ENCODE data around the gene KRTAP4-8. TPM values are rescaled to one million over a fixed set of nuclear protein-coding genes. Genes with fewer than 3 reads are reported as not detected.
"Not testable (repeated sequence)": the region's sequence is repeated elsewhere in the genome, so short reads cannot be mapped to it uniquely, and the experiment has no call there.

The KRTAP4-8 gene
- total RNA-seq, 1 experiment from 2014 or later, result not detected

DNA sequence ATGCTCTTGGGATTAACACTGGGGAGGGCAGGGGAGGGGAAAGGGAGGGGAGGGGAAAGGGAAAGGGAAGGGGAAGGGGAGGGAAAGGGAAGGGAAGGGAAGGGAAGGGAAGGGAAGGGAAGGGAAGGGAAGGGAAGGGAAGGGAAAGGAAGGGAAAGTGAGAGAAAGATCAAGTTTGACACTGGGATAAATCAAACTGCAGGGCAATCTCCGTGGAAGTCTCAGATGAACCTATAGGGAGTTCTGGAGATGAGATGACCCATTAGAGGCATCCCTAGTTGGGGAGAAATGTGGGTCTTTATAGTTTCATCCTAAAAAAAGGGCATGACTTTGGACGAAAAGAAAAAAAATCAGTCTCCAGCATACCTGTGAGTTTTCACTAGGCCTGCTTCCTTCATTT, 23.8 kb upstream of the KRTAP4-8 start:
- Histone ChIP-seq H3K27ac (no peak overlapping the region), H3K9me3 (replicated peaks) (no peaks in the 10 kb centered on the region), H3K4me1 (replicated peaks) (no peaks in the 10 kb centered on the region), H3K27me3 (replicated peaks) (no peaks in the 10 kb centered on the region), H3K4me3 (no peak overlapping the region), H3K36me3 (no peaks in the 10 kb centered on the region)
- no peak for DNase-seq (ENCODE audit: low read depth in 1 of 2, low spot score in 2 of 2)

DNA sequence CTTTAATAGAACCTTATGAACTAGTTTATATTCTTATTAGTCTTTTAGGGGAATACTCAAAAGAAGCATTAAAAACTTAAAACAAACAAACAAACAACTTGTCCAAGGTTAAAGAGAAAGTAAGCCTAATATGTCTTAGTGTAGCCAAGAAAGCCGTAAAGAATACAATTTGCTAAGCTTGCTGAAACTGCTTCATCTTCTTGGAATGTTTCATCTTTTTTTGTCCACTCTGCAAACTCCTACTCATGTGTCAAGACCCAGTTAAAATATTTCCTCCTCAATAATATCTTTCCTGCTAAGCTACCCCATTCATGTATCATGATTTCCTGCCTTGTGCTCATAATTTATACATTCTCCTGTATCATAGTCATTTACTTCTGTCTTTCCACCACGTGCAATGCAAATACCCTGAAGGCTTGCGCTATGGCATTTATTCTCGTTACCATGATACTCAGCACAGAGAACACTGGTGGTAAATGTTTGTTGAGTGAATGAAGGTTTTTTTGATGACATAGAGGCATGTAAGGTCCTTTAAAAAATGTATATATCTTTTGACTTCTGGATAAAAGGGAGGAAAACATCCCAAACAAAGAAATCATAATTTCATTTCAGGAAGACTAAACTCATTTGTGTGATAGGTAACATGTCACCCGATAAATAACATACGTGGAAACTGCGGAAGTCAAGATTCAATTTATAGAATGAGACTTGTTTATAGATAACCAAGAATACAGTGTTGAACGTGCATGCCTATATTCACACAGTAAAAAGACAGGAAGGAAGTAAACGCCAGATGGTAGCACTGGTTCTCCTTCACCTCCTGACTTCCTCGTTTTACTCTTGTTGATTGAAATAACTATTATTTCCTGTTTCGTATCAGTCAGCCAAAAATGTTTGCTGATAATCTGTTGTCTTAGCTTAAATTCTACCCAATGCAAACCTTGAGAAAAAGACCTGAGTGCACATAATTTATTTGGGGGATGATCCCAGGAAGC, 22.1 kb upstream of the KRTAP4-8 start:
- H3K4me1 ChIP-seq (replicated peaks); H3K4me3 ChIP-seq; H3K9me3 ChIP-seq (replicated peaks); H3K27ac ChIP-seq; H3K36me3 ChIP-seq; DNase-seq (ENCODE audit: low read depth in 1 of 2, low spot score in 2 of 2); H3K27me3 ChIP-seq (replicated peaks): not testable (repeated sequence)

DNA sequence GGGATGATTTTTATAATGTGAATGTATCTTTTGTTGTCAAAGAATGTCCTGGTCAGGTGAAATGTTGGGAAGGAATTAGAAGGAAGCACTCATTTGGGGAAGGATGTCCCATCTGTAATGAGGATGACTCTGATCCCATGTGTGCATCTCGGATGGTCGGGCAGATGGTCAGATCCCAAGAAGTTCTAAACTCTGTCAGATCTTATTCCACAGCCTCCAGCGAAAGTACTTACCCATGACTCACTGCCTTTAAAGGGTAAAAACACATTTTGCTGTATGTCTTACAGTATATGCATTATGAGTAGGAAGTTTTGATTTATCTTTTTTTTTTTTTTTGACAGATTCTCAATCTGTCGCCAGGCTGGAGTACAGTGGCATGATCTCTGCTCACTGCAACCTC, 20.8 kb upstream of the KRTAP4-8 start:
- H3K36me3 ChIP-seq, result no peaks in the 10 kb centered on the region
- no peaks in the 10 kb centered on the region for H3K27me3 ChIP-seq (replicated peaks)

DNA sequence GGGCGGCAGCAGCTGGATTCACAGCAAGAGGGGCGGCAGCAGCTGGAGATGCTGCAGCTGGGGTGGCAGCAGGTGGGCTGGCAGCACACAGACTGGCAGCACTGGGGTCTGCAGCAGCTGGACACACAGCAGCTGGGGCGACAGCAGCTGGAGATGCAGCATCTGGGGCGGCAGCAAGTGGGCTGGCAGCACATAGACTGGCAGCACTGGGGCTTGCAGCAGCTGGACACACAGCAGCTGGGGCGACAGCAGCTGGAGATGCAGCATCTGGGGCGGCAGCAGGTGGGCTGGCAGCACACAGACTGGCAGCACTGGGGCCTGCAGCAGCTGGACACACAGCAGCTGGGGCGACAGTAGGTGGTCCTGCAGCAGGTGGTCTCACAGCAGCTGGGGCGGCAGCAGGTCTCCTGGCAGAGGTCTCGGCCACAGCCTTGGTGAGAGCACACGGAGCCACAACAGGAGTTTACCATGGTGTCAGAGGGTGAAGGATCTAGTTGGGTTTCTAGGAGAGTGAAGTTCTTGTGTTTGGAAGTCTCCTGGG, 20.0 kb upstream of the KRTAP4-8 start, which contains the start of gene KRTAP4-11:
KRTAP4-11 (minus strand) TSS at position 528 of the 541 bp plus-strand sequence; CDS start at position 470, 58 bp downstream.
- not testable (repeated sequence) for H3K27ac ChIP-seq; H3K36me3 ChIP-seq; H3K27me3 ChIP-seq (replicated peaks); H3K4me3 ChIP-seq; DNase-seq (ENCODE audit: low read depth in 1 of 2, low spot score in 2 of 2); H3K4me1 ChIP-seq (replicated peaks); H3K9me3 ChIP-seq (replicated peaks)

More for the DNA sequence above, 20.8 kb upstream of the KRTAP4-8 start:
- Histone ChIP-seq H3K27ac (no peak overlapping the region), H3K9me3 (replicated peaks) (no peaks in the 10 kb centered on the region), H3K4me3 (no peak overlapping the region), H3K4me1 (replicated peaks) (no peaks in the 10 kb centered on the region)
- DNase-seq (ENCODE audit: low read depth in 1 of 2, low spot score in 2 of 2), result no peak

DNA sequence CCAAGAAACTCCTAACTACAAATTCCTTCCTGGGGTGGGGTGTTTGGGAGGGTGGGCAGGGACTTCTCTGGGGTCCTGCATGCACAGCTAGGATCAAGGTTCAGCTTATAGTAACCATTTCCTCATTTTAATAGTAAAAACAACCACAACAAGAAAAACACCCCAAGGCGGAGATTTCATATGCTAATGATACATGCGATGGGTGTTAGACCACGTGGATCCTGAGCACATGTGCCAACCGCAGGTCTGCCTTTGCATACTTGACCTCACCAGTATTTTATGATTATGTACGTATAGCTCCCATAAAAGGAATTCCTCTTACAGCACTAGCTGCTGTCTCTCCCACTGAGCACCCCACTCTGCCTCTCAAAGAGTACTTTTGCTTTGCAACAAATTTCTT, 18.4 kb upstream of the KRTAP4-8 start:
- H3K27me3 ChIP-seq (replicated peaks), result no peaks in the 10 kb centered on the region
- no peak overlapping the region for H3K4me3 ChIP-seq
- H3K4me1 ChIP-seq (replicated peaks), result no peaks in the 10 kb centered on the region
- DNase-seq (ENCODE audit: low read depth in 1 of 2, low spot score in 2 of 2), result no peak
- no peak overlapping the region for H3K27ac ChIP-seq
- H3K36me3 ChIP-seq, result no peaks in the 10 kb centered on the region
- H3K9me3 ChIP-seq (replicated peaks), result no peaks in the 10 kb centered on the region

DNA sequence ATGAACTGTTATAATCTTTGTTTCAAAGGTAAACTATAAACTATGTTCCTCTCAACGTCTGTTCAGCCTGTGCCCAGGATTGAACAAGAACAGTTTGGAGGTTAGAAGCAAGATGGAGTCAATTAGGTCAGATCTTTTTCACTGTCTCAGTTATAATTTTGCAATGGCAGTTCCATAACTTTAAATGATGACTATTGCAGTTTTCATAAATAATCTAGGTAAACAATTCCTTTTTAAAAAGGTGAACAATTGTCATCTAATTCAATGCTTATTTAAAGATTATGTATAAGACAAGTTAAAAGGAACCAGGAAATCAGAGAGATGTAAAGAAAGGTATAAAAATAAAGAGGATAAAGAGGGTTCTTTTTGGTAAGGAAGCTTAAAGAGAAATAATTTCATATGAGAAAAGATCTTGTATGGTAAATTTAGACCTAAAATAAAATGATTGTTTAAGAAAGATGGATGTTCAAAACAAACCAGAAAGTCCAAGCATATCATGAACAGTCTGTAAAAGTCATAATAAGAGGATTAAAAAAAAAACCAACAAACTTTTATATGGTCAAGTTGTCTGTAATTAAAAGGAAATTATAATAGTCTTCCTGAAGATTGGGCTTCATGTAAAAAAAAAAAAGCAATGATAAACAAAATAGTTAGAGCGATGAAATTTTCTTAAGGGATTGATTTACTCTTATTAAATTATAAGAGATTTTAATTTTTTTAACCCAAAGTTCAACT, 13.4 kb upstream of the KRTAP4-8 start:
- peaks cover 4% of the 10 kb centered on the region for H3K4me1 ChIP-seq (replicated peaks)
- no peak for DNase-seq (ENCODE audit: low read depth in 1 of 2, low spot score in 2 of 2)
- H3K27ac ChIP-seq, result no peak overlapping the region
- no peaks in the 10 kb centered on the region for H3K9me3 ChIP-seq (replicated peaks)
- no peaks in the 10 kb centered on the region for H3K36me3 ChIP-seq
- no peak overlapping the region for H3K4me3 ChIP-seq
- no peaks in the 10 kb centered on the region for H3K27me3 ChIP-seq (replicated peaks)

DNA sequence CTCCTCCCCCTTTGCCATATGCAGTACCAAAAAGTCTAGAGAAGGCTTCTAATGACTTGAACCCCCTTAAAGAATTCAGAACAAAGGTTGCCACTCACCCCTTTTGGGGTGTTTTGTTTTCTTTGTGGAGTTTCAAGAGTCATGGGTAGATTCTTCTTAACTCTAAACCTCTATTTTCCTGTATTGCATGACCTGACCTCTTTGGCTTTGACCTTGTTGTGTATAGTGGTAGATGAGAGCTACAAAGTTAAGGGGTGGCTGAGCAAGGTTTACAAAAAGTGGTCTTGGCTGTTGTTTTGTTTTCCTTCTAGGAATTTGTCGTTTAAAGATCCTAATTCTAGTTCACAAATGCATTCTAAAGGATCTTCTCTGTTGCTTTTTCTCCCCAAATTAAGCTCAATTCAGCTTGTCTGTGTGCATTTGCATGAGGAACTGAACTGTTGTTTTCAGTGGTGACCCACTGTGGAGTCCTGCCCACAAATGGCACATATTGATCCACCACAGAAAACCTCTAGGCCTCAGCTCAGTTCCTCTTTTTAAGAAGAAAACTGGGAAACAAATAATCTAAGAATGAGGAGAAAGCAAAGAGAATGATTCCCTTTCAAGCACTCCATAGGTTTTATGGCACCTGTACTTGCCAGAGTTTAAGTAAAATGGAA, 10.9 kb upstream of the KRTAP4-8 start:
- H3K9me3 ChIP-seq (replicated peaks); H3K36me3 ChIP-seq; H3K27me3 ChIP-seq (replicated peaks); H3K4me1 ChIP-seq (replicated peaks); DNase-seq (ENCODE audit: low read depth in 1 of 2, low spot score in 2 of 2); H3K27ac ChIP-seq; H3K4me3 ChIP-seq: not testable (repeated sequence)

DNA sequence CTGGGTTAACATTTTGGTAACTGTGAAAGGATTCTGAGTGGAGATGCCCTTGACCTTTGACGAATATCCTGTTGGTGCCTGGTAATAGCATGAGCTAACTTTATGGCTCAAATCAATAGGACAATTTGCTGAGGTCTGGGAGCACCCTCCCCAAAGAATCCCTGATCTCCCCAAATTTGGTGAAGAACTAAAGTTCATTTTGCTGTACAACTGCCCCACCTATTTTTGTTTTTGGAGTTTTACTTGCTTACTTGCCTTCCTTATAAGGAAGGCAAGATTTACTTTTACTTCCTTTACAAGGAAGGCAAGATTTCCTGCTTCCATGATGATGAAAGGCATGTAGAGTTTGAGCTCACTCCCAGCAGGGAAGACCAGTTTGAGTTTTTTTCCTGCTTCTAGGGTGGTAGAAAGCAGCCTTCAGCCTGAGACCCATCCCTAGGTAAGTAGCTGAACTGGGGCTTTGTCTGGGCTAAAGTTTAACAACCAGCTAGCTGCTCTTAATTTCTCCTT, 10.1 kb upstream of the KRTAP4-8 start:
- no peaks in the 10 kb centered on the region for H3K9me3 ChIP-seq (replicated peaks)
- H3K36me3 ChIP-seq, result no peaks in the 10 kb centered on the region
- DNase-seq (ENCODE audit: low read depth in 1 of 2, low spot score in 2 of 2), result no peak
- H3K27me3 ChIP-seq (replicated peaks), result no peaks in the 10 kb centered on the region
- H3K4me1 ChIP-seq (replicated peaks), result peaks cover 15% of the 10 kb centered on the region
- no peak overlapping the region for H3K27ac ChIP-seq
- no peak overlapping the region for H3K4me3 ChIP-seq

DNA sequence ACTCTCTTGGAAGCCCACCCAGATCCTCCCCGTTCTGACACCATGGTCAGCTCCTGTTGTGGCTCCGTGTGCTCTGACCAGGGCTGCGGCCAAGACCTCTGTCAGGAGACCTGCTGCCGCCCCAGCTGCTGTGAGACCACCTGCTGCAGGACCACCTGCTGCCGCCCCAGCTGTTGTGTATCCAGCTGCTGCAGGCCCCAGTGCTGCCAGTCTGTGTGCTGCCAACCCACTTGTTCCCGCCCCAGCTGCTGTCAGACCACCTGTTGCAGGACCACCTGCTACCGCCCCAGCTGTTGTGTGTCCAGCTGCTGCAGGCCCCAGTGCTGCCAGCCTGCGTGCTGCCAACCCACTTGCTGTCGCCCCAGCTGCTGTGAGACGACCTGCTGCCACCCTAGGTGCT, 7.4 kb upstream of the KRTAP4-8 start, which contains the start of gene KRTAP4-9:
KRTAP4-9 (plus strand) TSS at position 43 of the 400 bp plus-strand sequence; CDS start at position 43, 0 bp downstream.
- not testable (repeated sequence) for H3K4me3 ChIP-seq; DNase-seq (ENCODE audit: low read depth in 1 of 2, low spot score in 2 of 2); H3K27me3 ChIP-seq (replicated peaks); H3K36me3 ChIP-seq; H3K9me3 ChIP-seq (replicated peaks)
- Histone ChIP-seq H3K27ac (peak within 1 kb of the TSS; percentile 56), H3K4me1 (replicated peaks) (peaks cover 15% of the 10 kb centered on the region)

DNA sequence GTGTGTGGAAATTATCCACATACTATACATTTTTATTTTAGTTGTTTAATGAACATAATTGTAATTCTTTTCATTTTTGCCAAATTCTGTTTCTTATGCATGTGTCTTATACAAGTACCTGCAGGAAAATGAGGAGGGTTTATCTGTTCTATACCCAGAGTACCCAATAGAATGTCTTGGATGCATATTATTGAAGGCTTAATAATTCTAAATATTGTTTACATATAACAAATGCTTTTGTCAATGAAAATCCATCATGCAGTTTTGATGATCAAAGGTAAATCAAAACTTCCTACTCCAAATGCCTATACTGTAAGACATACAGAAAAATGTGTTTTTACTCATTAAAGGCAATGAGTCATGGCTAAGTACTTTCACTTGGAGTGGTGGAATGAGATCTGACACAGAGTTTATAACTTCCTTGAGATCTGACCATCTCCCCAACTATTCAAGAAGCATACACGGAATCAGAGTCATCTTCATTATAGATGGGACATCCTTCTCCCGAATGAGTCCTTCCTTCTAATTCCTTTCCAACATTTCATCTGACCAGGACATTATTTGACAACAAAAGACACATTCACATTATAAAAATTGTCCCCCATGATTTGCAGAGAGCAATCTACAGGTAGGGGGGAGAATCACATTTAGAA, 6.6 kb upstream of the KRTAP4-8 start:
- H3K27me3 ChIP-seq (replicated peaks); H3K4me3 ChIP-seq; H3K36me3 ChIP-seq; H3K9me3 ChIP-seq (replicated peaks): not testable (repeated sequence)
- DNase-seq (ENCODE audit: low read depth in 1 of 2, low spot score in 2 of 2), result peak in 1 of 2 experiments; percentile 37
- Histone ChIP-seq H3K4me1 (replicated peaks) (peaks cover 20% of the 10 kb centered on the region), H3K27ac (peak overlapping the region; percentile 56)

DNA sequence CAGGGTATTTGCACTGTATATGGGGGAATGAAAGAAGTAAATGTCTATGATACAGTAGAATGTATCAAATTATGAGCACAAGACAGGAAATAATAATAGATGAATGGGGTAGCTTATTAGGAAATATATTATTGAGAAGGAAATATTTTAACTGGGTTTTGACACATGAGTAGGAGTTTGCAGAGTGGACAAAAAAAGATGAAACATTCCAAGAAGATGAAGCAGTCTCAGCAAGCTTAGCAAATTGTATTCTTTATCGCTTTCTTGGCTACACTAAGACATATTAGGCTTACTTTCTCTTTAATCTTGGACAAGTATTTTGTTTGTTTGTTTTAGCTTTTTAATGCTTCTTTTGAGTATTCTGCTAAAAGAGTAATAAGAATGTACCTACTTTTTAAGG, 6.0 kb upstream of the KRTAP4-8 start:
- Histone ChIP-seq H3K27me3 (replicated peaks) (no peaks in the 10 kb centered on the region), H3K36me3 (no peaks in the 10 kb centered on the region), H3K27ac (peak overlapping the region; percentile 56), H3K4me1 (replicated peaks) (peaks cover 21% of the 10 kb centered on the region), H3K9me3 (replicated peaks) (no peaks in the 10 kb centered on the region), H3K4me3 (no peak overlapping the region)
- DNase-seq (ENCODE audit: low read depth in 1 of 2, low spot score in 2 of 2), result peak in 1 of 2 experiments; percentile 46

DNA sequence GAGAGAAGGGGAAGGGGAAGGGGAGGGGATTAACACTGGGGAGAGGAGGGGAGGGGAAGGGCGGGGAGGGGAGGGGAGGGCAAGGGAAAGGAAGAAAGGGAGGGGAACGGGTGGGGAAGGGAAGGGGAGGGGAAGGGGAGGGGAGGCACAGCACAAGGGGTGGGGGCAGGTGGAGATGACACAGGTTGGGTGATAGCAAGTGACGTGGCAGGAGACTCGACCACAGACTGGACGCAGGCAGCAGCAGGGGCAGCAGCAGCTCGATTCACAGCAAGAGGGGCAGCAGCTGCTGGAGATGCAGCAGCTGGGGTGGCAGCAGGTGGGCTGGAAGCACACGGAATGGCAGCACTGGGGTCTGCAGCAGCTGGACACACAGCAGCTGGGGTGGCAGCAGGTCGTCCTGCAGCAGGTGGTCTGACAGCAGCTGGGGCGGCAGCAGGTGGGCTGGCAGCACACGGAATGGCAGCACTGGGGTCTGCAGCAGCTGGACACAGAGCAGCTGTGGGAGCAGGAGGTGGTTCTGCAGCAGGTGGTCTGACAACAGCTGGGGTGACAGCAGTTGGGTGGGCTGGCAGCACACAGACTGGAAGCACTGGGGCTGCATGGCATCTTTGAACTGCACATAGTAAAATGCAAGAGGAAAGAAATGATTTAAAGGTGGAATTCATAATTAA, 3.8 kb upstream of the KRTAP4-8 start, which contains the start of gene KRTAP4-16:
KRTAP4-16 (minus strand) TSS at position 624 of the 674 bp plus-strand sequence; CDS start at position 624, 0 bp downstream.
- H3K4me1 ChIP-seq (replicated peaks), result peaks cover 22% of the 10 kb centered on the region
- no peaks in the 10 kb centered on the region for H3K9me3 ChIP-seq (replicated peaks)
- no peaks in the 10 kb centered on the region for H3K36me3 ChIP-seq
- no peak within 1 kb of the TSS for H3K27ac ChIP-seq
- DNase-seq (ENCODE audit: low read depth in 1 of 2, low spot score in 2 of 2), result no peak
- no peak within 1 kb of the TSS for H3K4me3 ChIP-seq
- no peaks in the 10 kb centered on the region for H3K27me3 ChIP-seq (replicated peaks)

All from SJSA1 (cell line).